Osteoblast (primary cell): ENCODE results near the gene FGF10. TPM values are rescaled to one million over a fixed set of nuclear protein-coding genes. Genes with fewer than 3 reads are reported as not detected.

Experiments used
- DNase-seq: peaks from one replicate; pipeline ENCODE4 v3.0.0; 2011; ENCODE audit warnings: low spot score, mixed read lengths; ENCODE audit not compliant: insufficient read length; ENCODE audit errors: missing footprints
- H2AFZ ChIP-seq: 2 replicates; pipeline ENCODE4 v1.6.0; 2011; ENCODE audit warnings: mild to moderate bottlenecking, low read length
- H3K27ac ChIP-seq: 2 replicates; pipeline ENCODE4 v1.5.1; 2011; ENCODE audit warnings: mild to moderate bottlenecking, low read depth, low read length, moderate library complexity
- H3K27me3 ChIP-seq: 2 replicates; pipeline ENCODE4 v1.6.0; 2012; ENCODE audit warnings: mild to moderate bottlenecking, control low read depth, inconsistent platforms, low read length, moderate library complexity; ENCODE audit not compliant: insufficient read depth
- H3K36me3 ChIP-seq: 2 replicates; pipeline ENCODE4 v1.5.1; 2011; ENCODE audit warnings: mild to moderate bottlenecking, low read length, control low read depth, moderate library complexity; ENCODE audit not compliant: insufficient read depth
- H3K4me1 ChIP-seq: 2 replicates; pipeline ENCODE4 v1.5.1; 2011; ENCODE audit warnings: mild to moderate bottlenecking, low read length, control low read depth, moderate library complexity; ENCODE audit not compliant: insufficient read depth
- H3K4me2 ChIP-seq: 2 replicates; pipeline ENCODE4 v1.6.0; 2011; ENCODE audit warnings: mild to moderate bottlenecking, low read length; ENCODE audit not compliant: insufficient read depth
- H3K4me3 ChIP-seq: fragments of 200-600 bp; sonication (generic); 3 replicates; pipeline ENCODE4 v1.5.1; 2012; ENCODE audit warnings: mild to moderate bottlenecking, low read length, inconsistent platforms; ENCODE audit not compliant: insufficient read depth
- H3K79me2 ChIP-seq: 2 replicates; pipeline ENCODE4 v1.6.0; 2012; ENCODE audit warnings: mild to moderate bottlenecking, low read length, control low read depth, inconsistent platforms; ENCODE audit not compliant: insufficient read depth
- H3K9me3 ChIP-seq: 2 replicates; pipeline ENCODE4 v1.5.1; 2011; ENCODE audit warnings: low read depth, low read length, control low read depth
- H4K20me1 ChIP-seq: 2 replicates; pipeline ENCODE4 v1.6.0; 2012; ENCODE audit warnings: mild to moderate bottlenecking, low read length, control low read depth; ENCODE audit not compliant: insufficient read depth
- total RNA-seq: library from RNA; depleted of rRNA; stranded (reverse); fragments of >200 nt; gene quantifications from 2 replicates; pipeline ENCODE4 v1.2.3, GENCODE V29; 2012
- TF ChIP-seq, protein P1 (sequence below): IDR thresholded peaks from 2 replicates; pipeline ENCODE4 v1.5.1; 2011; ENCODE audit warnings: mild to moderate bottlenecking, low read depth, low read length, moderate library complexity; ENCODE audit errors: extremely low read depth

FGF10 gene
- total RNA-seq, 1 donor = 1.4 TPM

DNA sequence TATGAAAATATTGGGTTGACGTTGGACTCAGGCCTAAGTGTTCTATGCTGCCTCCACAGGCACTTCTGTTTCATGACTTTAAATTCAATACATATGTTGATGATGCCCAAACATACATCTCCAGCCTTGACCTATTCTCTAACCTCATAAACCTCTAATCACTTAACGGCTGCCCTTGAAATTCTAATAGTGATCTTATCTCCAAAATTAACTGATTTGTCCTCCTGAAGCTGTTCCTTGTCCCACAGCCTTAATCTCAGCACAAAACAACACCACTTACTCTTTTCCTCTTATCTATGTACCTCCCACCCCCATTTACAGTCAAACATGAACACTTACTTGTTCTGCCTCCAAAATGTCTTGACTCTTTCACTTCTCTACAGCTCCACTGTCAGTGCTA, 43.3 kb downstream of the FGF10 start:
- no peak overlapping the region for H3K4me3 ChIP-seq
- no peak overlapping the region for H3K27ac ChIP-seq
- TF ChIP-seq, protein P1, sequence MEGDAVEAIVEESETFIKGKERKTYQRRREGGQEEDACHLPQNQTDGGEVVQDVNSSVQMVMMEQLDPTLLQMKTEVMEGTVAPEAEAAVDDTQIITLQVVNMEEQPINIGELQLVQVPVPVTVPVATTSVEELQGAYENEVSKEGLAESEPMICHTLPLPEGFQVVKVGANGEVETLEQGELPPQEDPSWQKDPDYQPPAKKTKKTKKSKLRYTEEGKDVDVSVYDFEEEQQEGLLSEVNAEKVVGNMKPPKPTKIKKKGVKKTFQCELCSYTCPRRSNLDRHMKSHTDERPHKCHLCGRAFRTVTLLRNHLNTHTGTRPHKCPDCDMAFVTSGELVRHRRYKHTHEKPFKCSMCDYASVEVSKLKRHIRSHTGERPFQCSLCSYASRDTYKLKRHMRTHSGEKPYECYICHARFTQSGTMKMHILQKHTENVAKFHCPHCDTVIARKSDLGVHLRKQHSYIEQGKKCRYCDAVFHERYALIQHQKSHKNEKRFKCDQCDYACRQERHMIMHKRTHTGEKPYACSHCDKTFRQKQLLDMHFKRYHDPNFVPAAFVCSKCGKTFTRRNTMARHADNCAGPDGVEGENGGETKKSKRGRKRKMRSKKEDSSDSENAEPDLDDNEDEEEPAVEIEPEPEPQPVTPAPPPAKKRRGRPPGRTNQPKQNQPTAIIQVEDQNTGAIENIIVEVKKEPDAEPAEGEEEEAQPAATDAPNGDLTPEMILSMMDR = no peak
- H3K9me3 ChIP-seq = no peaks in the 10 kb centered on the region
- no peaks in the 10 kb centered on the region for H3K79me2 ChIP-seq
- DNase-seq = no peak
- no peaks in the 10 kb centered on the region for H3K4me1 ChIP-seq
- no peaks in the 10 kb centered on the region for H3K27me3 ChIP-seq
- H3K4me2 ChIP-seq = no peak overlapping the region
- no peak overlapping the region for H2AFZ ChIP-seq
- no peaks in the 10 kb centered on the region for H4K20me1 ChIP-seq
- no peaks in the 10 kb centered on the region for H3K36me3 ChIP-seq

DNA sequence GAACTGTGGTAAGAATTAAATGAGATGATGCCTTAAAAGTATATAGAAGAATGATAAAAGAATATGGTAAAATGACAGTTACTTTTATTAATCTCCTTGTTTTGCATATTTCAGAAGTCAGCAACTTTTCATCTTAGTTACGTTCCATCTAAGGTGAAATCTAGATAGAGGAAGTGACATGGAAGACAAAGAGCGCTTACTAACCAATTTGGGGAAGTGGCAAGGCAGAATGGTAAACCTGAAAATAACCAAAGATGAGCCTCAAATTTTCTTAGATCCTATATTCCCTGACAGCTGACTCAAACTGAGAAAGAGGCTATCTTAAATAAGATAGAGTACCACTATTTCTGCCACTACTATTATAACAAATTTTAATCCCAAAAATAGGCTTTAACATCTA, 52.5 kb downstream of the FGF10 start:
- Histone ChIP-seq H3K79me2 (no peaks in the 10 kb centered on the region), H3K36me3 (no peaks in the 10 kb centered on the region), H2AFZ (no peak overlapping the region), H4K20me1 (no peaks in the 10 kb centered on the region), H3K4me2 (no peak overlapping the region), H3K27ac (no peak overlapping the region), H3K27me3 (no peaks in the 10 kb centered on the region), H3K9me3 (no peaks in the 10 kb centered on the region), H3K4me1 (no peaks in the 10 kb centered on the region), H3K4me3 (no peak overlapping the region)
- TF ChIP-seq, protein P1 = no peak
- DNase-seq = no peak

DNA sequence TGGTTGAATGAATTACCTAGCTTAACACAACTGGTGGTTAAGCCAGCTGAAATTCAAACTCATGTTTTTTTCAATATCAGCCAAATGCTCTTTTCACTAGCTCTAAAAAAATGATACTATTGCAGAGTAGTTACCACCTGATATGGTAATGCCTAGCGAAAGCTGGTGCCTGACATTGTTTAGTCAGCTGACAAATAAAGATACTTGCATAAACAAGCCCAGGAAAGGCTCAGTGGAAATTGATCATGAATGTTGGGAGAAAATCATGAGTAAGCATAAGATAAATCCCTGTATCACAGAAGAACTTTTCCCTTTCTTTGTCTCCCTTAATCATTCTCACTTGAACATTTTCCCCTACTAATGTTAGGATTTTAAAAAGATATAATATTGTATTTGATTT, 54.6 kb downstream of the FGF10 start:
- Histone ChIP-seq H4K20me1 (no peaks in the 10 kb centered on the region), H2AFZ (no peak overlapping the region), H3K4me3 (no peak overlapping the region), H3K36me3 (no peaks in the 10 kb centered on the region), H3K4me1 (no peaks in the 10 kb centered on the region), H3K27me3 (no peaks in the 10 kb centered on the region), H3K9me3 (no peaks in the 10 kb centered on the region), H3K79me2 (no peaks in the 10 kb centered on the region), H3K27ac (no peak overlapping the region), H3K4me2 (no peak overlapping the region)
- TF ChIP-seq, protein P1 = no peak
- no peak for DNase-seq

DNA sequence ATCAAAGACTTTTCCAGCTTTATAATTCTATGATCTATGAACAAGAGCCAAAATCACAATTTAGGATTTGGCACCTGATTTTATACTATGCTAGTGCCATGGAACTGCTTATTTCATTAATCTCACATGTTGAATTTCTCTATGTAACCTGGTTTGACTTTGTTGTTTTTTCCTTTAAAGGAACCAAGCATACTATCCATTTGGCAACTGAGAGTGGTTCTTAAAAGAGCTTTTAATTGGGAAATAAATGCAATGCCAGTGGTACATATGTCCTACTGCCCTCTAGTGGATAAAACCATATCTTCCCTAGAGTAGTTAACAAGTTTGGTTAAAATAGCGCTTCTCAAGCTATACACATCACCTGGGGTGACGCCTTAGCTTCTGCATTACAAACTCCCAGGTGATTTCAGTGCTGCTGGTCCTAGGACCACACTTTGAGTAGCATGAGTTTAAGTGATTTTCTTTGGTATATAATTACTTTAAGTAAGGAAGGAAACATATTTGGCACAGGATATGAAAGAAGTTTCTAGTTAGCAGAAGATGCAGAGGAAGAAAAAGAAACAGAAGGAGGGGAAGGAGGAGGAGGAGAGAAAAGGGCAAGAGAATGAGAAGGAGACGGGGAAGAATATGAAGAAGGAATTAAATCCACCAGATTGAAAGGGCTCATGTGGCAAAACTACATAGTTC, 56.8 kb downstream of the FGF10 start:
- no peak for DNase-seq
- H3K4me1 ChIP-seq = no peaks in the 10 kb centered on the region
- TF ChIP-seq, protein P1 = peak; percentile 67
- H3K4me3 ChIP-seq = no peak overlapping the region
- H3K27ac ChIP-seq = no peak overlapping the region
- H3K27me3 ChIP-seq = no peaks in the 10 kb centered on the region
- H3K79me2 ChIP-seq = no peaks in the 10 kb centered on the region
- no peaks in the 10 kb centered on the region for H3K9me3 ChIP-seq
- no peaks in the 10 kb centered on the region for H4K20me1 ChIP-seq
- no peak overlapping the region for H3K4me2 ChIP-seq
- H3K36me3 ChIP-seq = no peaks in the 10 kb centered on the region
- no peak overlapping the region for H2AFZ ChIP-seq
